ENCODE results near the gene AGPAT2.
"Not testable (repeated sequence)": the region's sequence is repeated elsewhere in the genome, so short reads cannot be mapped to it uniquely, and the experiment has no call there.

Gene AGPAT2

DNA sequence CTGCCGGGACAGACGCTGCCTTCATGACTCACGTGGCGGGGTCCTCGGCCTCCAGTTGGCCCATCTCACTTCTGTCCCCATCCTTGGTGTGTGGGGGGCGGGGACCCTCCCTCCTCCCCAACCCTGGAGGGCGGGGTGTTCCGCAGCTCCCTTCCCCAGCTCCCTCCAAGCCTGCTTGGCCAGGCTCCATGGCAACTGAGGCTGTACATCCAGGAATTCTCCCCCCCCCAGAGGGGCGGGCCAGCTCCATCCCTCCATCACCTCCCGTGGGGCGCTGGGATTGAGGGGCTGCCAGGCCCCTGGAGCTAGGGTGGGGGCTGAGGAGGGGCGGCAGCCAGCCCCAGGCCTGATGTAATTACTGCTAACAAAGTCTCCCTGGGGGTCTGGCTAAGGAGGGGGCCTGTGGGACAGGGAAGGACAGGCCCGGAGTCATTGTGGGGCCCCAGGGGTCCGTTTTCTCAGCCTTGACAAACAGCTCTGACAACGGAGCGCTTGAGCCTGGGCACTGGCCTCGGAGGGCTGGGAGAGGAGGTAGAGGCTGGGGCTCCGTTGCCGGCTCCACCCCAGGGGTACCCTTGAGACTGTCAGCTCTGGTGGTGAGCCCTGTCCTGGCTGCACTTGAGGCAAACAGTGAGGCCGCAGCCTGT, 33.1 kb upstream of the AGPAT2 start:
- DNase-seq (ENCODE audit: low read depth), result no peak

DNA sequence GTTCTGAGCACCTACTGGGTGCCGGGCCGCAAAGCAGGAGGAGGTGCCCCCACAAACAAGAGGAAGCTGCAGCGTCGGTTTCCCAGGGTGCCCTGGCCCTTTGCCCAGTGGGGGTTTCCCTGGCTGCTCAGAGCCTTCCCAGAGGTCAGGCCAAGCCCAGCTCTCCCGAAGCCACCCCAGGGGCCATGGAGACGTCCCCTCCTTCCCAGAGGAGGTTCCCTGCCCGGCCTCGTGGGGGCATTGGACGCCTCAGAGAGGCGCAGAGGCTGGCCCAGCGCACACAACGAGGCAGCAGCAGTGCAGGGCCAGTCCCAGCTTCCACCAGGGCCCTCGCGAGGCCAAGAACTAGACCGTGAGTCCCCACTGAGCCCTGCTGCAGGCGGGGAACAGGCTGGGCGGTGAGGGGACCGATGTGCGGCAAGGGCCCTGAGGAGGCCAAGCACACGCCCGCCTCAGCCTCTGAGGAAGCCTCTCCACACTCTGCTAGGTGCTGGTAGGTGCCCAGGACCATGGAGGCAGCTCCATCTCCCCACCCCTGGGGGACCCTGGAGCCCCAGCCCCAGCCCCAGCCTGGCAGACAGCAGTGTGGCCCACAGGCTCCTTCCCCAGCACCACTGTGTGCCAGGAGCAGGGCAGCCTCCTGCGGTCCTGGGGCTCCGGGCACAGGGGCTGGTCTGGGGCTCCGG, 32.1 kb upstream of the AGPAT2 start:
- no peak for DNase-seq (ENCODE audit: low read depth)

DNA sequence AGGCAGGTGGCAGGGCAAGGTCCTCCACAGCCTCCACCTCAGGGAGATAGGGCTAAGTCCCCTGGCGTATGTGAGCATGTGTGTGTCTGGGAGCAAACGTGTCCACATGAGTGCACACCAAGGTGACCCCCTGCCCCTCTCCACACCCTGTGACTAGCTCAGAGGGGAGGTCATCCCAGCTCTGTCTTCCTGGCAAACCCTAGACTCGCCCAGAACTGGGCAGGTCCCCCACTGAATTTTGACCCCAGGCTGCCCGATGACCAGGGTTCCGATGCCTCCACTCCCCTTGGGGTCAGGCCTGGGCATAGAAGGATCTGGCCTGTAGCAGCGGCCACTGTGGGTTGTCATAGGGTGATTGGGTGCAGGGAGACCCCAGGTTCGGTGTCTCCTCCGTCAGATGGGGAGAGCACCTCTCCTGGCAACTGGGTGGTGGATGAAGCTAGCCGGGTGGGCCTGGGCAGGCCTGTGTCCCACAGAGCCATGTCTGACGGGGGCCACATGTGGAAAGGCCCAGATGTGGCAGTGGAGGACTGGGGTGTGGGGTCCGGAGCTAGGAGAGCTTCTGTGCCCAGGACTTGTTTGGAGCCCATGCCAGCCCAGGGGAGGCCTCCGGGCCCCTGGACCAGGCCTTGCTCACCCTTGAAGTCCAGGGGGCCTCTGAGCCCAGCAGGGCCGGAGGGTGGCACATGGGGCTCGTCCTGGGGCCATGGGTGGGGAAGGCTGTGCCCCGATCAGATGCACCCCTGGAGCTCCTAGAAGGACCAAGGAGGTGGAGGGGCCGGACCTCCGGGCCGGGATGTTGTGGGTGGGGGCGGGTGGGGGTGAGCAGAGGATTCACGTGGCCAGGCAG, 31.3 kb upstream of the AGPAT2 start:
- DNase-seq (ENCODE audit: low read depth), result no peak

DNA sequence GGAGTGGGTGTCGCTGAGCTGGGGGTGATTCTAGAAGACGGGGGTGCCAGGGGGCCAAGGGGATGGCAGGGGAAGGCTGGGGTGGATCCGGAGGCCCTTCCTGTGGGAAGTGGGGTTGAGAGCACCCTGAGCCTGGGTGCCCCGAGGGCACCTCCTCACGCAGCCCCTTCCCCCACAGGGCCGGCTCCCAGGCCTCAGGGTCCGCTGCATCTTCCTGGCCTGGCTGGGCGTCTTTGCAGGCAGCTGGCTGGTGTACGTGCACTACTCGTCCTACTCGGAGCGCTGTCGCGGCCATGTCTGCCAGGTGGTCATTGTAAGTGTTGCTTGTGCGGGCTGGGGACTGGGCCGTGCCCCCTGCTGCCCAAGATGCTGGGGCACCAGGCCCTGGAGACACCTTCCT, 30.1 kb upstream of the AGPAT2 start:
- DNase-seq (ENCODE audit: low read depth), result no peak

DNA sequence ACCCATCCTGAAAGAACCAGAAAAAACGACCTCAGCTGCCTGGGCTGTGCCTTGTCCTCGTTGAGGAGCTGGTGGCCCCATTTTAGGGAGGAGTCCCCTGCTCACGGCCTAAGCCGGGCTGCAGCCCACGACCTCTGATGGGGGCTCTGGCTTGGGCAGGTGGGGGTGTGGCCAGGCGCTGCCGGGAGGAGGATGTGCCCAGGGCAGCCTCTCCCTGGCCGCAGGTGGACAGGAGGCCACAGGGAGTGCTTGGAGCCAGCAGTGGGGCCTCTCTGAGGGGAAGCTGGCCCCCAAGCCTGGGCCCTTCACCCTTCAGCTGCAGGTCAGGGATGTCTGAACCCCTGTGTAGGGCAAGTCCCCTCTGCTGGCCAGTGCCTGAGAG, 27.6 kb upstream of the AGPAT2 start:
- no peak for DNase-seq (ENCODE audit: low read depth)

DNA sequence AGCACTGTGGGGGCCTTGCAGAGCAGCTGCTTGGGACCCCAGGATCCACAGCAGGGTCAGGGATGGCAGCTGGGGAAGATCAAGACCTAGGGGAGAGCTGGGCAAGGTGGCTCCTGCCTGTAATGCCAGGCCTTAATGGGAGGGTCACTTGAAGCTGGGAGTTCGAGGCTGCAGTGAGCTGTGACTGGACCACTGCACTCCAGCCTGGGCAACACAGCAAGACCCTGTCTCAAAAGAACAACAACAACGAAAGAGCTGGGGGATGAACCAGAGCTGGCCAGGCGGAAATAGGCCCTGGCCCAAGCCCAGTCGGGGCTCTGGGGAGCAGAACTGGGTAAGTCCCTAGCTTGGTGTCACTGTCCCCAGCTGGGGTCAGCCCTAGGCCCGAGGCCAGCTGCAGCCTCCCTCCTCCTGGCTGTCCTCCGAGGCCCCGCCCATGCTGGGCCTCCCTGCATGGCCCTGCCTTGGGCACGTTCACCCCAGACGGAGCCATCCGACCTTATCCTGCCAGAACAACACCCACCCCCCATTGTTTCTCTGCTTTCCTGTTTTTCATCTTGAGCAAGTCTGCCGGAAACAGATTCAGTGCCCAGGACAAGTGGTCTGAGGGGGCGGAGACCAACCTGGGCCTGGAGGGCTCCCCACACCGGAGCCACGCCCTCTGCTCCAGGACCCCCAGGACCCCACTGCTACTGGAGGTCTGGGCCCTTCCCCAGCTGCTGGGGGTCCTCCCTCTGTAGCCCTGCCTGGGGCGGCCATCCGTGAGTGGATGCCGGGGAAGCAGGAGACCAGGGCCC, 27.0 kb upstream of the AGPAT2 start:
- DNase-seq (ENCODE audit: low read depth), result peak; percentile 85

DNA sequence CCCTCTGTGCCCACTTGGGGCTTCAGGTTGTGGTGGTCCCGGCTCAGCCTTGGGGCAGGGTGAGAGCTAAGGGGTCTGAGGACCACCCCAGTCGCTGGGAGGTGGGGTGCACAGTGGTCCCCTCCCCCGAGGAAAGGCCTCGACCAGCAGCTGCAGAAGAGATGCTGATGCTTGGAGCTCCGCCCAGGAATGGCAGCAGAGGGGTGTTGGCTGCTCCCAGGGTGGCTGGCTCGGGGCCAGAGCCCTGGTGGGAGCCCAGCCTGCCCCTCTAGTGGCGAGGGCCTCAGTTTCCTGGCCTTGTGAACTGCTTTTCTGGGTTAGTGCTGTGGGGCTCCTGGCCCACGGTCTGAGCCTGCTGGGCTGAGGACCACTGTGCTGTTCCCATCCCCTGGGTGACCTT, 26.3 kb upstream of the AGPAT2 start:
- DNase-seq (ENCODE audit: low read depth), result no peak

DNA sequence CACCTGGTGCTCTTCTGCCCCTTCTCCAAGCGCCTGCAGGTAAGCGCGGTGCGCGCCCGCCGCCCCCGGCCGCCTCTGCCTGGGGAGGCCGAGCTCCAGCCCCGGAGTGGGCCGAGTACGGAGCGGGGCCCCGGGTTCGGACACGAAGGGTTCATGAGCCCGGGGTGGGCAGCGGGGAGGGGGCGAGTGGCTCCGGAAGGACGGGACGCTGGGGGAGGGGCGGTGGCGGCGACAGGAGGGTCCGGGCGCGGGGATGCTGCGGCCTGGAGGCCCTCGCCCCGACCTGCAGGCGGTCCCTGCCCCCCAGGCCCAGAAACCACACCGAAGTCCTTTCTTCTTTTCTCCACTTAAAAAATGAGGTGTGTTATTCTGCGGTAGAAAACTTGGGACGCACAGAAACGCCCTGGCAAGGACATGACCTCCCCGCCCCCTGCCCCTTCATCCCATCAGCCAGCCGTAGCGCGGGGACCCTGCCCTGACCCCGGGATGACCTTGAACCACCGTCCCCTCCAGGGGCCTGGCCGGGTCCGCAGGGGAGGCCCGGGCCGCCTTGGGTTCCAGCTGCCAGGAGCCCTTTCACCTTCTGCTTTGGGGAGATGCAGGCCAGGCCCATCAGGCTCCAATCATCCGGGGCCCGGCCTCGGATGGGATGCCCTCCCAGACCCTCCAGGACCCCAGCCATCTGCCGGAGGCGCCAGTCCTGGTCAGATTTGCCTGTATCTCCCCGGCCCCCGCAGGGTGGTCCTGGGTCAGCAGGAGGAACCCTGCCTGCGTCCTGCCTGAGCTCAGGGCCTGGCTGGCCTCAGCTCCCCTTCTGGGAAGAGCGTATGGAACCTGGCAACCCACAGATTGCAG, 25.7 kb upstream of the AGPAT2 start:
- no peak for DNase-seq (ENCODE audit: low read depth)

DNA sequence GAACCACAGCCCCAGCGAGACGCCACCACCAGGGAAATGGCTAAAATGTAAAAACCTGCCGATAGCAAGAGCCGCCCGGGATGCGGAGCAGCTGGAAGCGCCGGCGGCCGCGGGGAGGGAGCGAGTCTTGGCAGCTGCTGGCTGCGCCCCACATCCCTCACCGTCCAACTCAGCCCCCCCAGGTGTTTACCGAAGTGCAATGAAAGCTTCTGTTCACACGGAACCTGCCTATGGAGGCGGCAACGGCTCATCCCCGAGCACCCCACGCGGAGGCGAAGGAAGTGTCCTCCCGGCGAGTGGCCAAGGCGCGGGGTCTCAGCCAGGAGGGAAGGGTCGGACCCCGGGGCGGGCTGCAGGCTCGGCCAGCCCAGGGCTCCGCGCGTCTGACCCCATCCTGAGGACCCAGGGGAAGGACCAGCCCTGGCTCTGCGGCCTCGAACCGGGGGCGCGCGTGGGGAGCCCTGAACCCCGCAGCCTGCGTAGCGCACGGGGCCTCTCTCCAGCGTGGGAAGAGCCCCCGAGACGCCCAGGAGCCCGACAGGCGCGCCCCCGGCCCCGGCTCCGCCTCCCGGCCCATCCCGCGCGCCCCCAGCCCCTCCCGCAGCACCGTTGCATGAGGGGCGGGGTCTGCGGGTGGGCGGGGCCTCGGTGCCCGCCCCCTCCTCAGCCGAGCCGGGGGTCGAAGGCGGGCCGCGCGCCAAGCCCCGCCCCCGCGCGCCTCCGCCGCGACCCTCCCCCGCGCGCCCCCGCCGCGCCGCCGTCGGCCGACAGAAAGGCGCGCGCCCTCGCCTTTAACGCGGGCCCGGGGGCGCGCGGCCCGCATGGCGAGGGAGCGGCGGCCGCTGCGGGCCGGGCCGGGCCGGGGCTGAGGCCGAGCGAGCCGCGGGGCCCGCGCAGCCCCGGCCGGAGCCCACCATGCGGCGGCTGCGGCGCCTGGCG, 24.8 kb upstream of the AGPAT2 start, which contains the start of gene DIPK1B:
Gene DIPK1B, plus strand, starts transcription at position 822 of the 939 bp plus-strand sequence. Its CDS starts 94 bp downstream, at position 916.
- no peak for DNase-seq (ENCODE audit: low read depth)

DNA sequence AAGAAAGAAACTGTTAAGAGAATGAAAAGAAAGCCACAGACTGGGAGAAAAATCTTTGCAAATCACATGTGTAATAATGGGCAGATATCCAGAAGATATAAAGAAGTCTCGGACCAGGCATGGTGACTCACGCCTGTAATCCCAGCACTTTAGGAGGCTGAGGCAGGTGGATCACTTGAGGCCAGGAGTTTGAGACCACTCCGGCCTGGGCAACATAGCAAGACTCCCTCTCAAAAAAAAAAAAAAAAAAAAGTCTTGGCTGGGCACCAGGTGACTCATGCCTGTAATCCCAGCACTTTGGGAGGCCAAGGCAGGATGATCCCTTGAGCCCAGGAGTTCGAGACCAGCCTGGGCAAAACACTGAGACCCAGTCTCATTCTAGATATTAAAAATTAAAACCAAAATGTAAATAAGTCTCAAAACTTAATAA, 24.0 kb upstream of the AGPAT2 start:
- not testable (repeated sequence) for DNase-seq (ENCODE audit: low read depth)

DNA sequence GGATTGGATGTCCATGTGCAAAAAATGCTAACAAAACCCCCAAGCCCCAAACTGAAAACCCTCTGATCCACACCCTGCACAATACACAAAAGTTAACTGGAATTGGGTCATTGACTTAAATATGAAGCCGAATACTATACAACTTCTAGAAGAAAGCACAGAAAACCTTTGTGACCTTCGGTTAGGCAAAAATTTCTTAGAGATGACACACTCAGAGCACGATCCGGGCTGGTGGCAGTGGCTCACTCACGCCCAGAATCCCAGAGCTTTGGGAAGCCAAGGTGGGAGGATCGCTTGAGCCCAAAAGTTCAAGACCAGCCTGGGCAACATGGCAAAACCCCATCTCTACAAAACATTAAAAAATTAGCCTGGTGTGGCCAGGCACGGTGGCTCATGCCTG, 23.3 kb upstream of the AGPAT2 start:
- DNase-seq (ENCODE audit: low read depth), result no peak

DNA sequence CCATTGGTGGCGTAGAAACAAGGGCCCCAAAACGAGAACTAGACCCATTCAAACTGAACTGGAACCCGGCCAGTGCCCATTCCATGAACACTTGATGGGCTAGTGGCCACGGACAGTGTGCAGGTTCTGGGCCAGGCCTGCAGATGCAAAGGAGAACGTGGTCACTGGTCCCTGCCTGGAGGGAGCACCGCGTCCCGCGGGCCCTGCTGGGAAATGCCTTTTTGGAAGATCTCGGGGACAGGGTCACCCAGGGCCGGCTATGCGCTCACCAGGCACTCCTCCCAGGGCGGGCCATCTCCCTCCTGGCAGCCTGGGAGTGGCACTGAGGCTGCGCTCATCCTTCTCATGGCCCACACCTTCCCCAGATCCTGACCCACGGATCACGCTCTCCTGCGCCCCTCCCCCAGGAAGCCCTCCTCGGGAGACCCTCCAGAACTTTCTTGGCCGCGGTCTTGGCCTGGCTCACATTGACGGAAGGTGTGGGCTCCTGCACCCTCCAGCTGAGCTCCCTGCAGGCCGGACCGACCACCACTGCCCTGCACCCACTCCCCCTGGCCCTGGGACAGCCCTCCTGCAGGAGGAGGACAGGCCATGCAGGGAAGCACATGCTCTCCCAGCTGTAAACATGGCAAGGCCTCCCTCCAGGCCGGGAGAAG, 22.3 kb upstream of the AGPAT2 start:
- DNase-seq (ENCODE audit: low read depth), result no peak

DNA sequence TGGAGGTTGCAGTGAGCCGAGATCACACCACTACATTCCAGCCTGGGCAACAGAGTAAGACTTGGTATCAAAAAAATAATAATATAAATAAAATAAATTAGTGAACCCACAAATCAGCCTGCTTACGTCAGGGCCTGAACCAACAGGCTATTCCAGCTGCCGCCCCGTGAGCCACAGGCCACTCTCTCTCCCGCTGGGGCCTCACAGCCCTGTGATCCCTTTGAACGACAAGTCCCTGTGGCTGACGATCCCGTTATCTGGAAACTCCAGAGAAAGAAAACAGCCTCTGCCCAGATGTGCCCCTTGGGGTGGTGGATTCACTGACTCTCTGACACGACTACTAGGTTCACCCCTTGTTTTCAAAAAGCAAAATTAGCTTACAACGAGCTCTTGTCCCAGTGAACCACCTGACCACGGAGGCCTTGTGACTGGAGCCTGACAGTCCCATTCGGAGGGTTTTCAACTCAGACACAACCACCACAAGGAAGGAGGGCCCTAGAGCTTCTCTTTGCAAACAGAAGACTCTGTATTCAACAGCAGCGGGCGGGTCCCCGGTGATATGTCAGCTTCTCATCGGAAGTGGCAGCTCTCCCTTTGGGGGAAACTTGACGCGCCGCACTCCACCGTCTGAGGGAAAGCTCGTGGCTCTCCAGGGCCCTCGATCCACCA, 20.7 kb upstream of the AGPAT2 start:
- DNase-seq (ENCODE audit: low read depth), result no peak

DNA sequence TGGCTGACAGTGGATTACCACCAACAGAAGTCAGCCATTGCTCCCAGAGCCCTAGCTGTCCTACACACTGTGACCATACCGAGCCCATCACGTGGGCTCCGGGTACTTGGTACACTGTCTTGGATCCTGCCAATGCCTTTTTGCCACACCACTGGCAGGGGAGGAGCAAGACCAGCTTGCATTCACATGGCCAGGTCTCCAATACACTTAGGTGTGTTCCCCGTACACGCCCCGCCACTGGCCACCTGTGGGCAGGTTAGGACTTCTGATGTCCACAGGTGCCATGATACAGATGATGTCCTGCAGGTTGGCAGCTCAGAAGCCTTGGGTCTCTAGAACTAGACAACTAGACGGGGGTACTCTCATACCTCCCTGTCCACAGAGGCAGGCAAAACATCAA, 19.8 kb upstream of the AGPAT2 start:
- no peak for DNase-seq (ENCODE audit: low read depth)

DNA sequence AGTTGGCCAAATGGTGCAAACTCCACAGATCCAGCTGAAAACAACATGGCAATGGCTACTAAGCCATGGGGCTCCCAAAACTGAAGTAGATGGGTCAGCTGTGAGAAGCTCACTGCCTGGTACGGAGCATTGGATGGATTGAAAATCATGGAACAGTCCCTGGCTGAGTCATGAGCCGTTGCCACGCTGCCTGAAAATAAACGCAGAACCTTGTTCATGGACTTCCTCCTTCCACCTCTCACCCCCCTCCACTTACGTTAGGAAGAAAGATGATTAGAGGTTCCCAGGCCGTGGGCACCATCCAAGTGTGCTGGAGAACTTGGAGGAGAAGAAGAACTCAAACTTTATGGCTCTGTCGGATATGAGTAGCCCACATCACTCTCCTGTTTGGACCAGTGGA, 18.3 kb upstream of the AGPAT2 start:
- no peak for DNase-seq (ENCODE audit: low read depth)

DNA sequence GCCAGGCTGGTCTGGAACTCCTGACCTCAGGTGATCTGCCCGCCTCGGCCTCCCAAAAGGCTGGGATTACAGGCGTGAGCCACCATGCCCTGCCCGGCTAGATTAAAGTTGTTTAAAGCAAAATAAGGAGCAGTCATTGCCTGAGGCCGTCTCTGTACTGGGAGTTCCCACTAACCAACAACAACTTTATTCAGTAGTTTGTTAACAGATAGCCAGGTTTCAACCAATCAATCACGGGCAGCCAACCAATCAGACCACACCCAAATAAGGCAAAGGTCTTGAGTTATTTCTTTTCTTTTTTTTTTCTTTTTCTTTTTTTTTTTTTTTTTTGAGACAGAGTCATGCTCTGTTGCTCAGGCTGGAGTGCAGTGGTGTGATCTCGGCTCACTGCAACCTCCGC, 17.5 kb upstream of the AGPAT2 start:
- not testable (repeated sequence) for DNase-seq (ENCODE audit: low read depth)

DNA sequence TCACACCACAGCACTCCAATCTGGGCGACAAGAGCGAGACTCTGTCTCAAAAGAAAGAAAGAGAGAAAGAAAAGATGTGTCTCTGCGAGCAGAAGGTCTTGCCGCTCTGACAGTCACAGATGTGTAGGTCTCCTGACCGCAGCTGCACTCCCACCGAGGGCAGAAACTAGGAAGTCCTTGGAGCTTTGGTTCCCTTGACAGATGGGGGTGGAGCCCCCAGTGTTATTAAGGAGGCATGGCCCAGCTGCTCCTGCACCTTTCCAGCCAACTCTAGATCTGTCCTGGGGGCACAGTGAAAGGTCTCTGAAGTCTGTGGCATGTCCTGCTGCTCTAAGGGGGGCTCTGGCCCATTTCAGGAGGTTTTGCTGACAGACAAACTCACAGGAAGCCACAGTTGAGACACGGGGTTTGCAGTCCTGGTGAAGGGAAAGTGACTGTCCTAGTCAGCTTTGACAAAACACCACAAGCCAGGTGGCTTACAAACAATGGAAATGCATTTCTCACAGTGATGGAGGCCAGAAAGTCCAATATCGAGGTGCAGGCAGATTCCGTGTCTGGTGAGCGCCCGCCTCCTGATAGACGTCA, 16.1 kb upstream of the AGPAT2 start:
- DNase-seq (ENCODE audit: low read depth), result no peak

DNA sequence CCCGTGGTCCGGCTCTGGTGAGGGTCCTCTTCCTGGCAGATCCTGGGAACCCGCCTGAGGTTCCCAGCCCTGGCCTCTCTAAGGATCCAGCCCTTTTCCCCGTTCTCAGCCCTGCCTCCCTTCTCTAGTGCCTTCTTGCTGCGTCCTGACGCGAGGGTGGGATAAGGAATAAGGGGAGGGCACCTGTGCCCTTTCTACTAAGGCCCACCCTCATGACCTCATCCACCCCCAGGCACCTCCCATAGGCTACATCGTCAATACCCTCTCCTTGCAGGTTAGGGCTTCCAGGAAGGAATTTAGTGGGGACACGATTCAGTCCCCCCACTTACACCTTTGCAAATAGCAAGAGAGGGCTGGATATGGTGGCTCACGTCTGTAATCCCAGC, 14.4 kb upstream of the AGPAT2 start:
- no peak for DNase-seq (ENCODE audit: low read depth)
